ENCODE results near the gene STAG1.

The STAG1 gene

GRCh38 chr3:136595913-136596697 is 156.1 kb downstream of the STAG1 start (continued):
- no peak for TF ChIP-seq ZBTB17 (tag by site-specific recombination; IDR thresholded peaks at IDR 0.05)

DNA sequence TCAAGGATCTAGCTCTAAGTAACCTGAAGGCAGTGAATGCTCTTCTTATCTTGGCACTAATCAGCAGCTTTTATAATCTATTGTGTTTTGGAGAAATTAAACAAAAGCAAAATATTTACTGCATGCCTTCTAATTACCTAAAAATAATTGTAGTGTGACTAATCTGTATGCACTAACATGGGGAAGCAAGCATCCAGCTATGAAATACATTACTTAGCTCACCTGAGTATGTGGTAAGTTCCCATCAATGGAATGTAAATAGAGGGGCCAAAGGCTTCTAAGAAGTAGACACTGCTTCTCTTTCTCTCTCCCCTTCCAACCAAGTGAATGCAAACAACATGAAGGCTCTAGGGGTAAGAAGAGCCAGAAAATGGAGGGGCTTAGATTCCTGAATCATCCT is 165.6 kb downstream of the STAG1 start:
- no peaks in the 10 kb centered on the region for H3K36me3 ChIP-seq (ENCODE audit: control insufficient read depth in 2 of 2, insufficient read depth in 1 of 2, low read length in 2 of 2)
- no peak for TF ChIP-seq GLIS1 (tag by site-specific recombination; IDR thresholded peaks at IDR 0.05)
- no peak for TF ChIP-seq ZNF140 (tag by site-specific recombination; IDR thresholded peaks at IDR 0.05)
- TF ChIP-seq ZBTB7A (tag by site-specific recombination; IDR thresholded peaks at IDR 0.05; ENCODE audit: low read depth) = no peak
- H3K4me3 ChIP-seq (ENCODE audit: low read depth, low read length) = no peak overlapping the region
- H3K9me3 ChIP-seq (ENCODE audit: control insufficient read depth, insufficient read depth, low read depth, low read length) = no peaks in the 10 kb centered on the region
- no peaks in the 10 kb centered on the region for H3K4me1 ChIP-seq (ENCODE audit: control insufficient read depth, insufficient read depth, low read length)
- CTCF ChIA-PET = no interaction called here
- H3K27ac ChIP-seq (ENCODE audit: extremely low read depth, low read depth, low read length) = no peak overlapping the region
- POLR2A ChIA-PET = no interaction called here

- Histone ChIP-seq H3K27ac (ENCODE audit: extremely low read depth, low read depth, low read length) (no peak overlapping the region), H3K4me1 (ENCODE audit: control insufficient read depth, insufficient read depth, low read length) (no peaks in the 10 kb centered on the region), H3K4me3 (ENCODE audit: low read depth, low read length) (no peak overlapping the region), H3K36me3 (ENCODE audit: control insufficient read depth in 2 of 2, insufficient read depth in 1 of 2, low read length in 2 of 2) (no peaks in the 10 kb centered on the region), H3K9me3 (ENCODE audit: control insufficient read depth, insufficient read depth, low read depth, low read length) (no peaks in the 10 kb centered on the region)
- ChIA-PET CTCF (no interaction called here), POLR2A (no interaction called here)
- TF ChIP-seq ZNF146 (tag by site-specific recombination; IDR thresholded peaks at IDR 0.05) (no peak), PRDM1 (tag by site-specific recombination; IDR thresholded peaks at IDR 0.05) (no peak)
Observed at GRCh38 chr3:136584728-136585127, 167.4 kb downstream of the STAG1 start.

- CTCF ChIA-PET = no interaction called here
- Histone ChIP-seq H3K4me3 (ENCODE audit: low read depth, low read length) (no peak overlapping the region), H3K9me3 (ENCODE audit: control insufficient read depth, insufficient read depth, low read depth, low read length) (no peaks in the 10 kb centered on the region), H3K4me1 (ENCODE audit: control insufficient read depth, insufficient read depth, low read length) (no peaks in the 10 kb centered on the region), H3K36me3 (ENCODE audit: control insufficient read depth in 2 of 2, insufficient read depth in 1 of 2, low read length in 2 of 2) (no peaks in the 10 kb centered on the region), H3K27ac (ENCODE audit: extremely low read depth, low read depth, low read length) (no peak overlapping the region)
- TF ChIP-seq GLIS1 (tag by site-specific recombination; IDR thresholded peaks at IDR 0.05) = no peak
- no peak for TF ChIP-seq SCRT2 (tag by site-specific recombination; IDR thresholded peaks at IDR 0.05)
- TF ChIP-seq SCRT1 (tag by site-specific recombination; IDR thresholded peaks at IDR 0.05; ENCODE audit: borderline replicate concordance) = no peak
- TF ChIP-seq FEZF1 (tag by site-specific recombination; IDR thresholded peaks at IDR 0.05) = no peak
- TF ChIP-seq ZNF324 (tag by site-specific recombination; IDR thresholded peaks at IDR 0.05) = no peak
- TF ChIP-seq, protein P1, sequence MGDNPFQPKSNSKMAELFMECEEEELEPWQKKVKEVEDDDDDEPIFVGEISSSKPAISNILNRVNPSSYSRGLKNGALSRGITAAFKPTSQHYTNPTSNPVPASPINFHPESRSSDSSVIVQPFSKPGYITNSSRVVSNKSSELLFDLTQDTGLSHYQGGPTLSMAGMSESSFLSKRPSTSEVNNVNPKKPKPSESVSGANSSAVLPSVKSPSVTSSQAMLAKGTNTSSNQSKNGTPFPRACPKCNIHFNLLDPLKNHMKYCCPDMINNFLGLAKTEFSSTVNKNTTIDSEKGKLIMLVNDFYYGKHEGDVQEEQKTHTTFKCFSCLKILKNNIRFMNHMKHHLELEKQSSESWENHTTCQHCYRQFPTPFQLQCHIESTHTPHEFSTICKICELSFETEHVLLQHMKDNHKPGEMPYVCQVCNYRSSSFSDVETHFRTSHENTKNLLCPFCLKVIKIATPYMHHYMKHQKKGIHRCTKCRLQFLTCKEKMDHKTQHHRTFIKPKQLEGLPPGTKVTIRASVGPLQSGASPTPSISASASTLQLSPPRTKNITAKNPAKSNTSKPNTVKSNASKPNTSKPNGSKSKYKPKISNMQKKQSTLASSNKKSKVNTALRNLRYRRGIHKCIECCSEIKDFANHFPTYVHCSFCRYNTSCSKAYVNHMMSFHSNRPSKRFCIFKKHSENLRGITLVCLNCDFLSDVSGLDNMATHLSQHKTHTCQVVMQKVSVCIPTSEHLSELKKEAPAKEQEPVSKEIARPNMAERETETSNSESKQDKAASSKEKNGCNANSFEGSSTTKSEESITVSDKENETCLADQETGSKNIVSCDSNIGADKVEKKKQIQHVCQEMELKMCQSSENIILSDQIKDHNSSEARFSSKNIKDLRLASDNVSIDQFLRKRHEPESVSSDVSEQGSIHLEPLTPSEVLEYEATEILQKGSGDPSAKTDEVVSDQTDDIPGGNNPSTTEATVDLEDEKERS (tag by site-specific recombination; IDR thresholded peaks at IDR 0.05) = no peak
- no peak for TF ChIP-seq HOXD13 (CRISPR knock-in tag; IDR thresholded peaks at IDR 0.05; ENCODE audit: borderline replicate concordance)
- TF ChIP-seq PRDM1 (tag by site-specific recombination; IDR thresholded peaks at IDR 0.05) = no peak
- no peak for TF ChIP-seq ZNF707 (tag by site-specific recombination; IDR thresholded peaks at IDR 0.05)
- TF ChIP-seq, protein P2, sequence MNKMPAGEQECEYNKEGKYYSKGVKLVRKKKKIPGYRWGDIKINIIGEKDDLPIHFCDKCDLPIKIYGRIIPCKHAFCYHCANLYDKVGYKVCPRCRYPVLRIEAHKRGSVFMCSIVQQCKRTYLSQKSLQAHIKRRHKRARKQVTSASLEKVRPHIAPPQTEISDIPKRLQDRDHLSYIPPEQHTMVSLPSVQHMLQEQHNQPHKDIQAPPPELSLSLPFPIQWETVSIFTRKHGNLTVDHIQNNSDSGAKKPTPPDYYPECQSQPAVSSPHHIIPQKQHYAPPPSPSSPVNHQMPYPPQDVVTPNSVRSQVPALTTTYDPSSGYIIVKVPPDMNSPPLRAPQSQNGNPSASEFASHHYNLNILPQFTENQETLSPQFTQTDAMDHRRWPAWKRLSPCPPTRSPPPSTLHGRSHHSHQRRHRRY (tag by site-specific recombination; IDR thresholded peaks at IDR 0.05) = no peak
- TF ChIP-seq GLI4 (tag by site-specific recombination; IDR thresholded peaks at IDR 0.05) = no peak
- no peak for TF ChIP-seq ZNF132 (tag by site-specific recombination; IDR thresholded peaks at IDR 0.05; ENCODE audit: borderline replicate concordance)
- TF ChIP-seq, protein P3, sequence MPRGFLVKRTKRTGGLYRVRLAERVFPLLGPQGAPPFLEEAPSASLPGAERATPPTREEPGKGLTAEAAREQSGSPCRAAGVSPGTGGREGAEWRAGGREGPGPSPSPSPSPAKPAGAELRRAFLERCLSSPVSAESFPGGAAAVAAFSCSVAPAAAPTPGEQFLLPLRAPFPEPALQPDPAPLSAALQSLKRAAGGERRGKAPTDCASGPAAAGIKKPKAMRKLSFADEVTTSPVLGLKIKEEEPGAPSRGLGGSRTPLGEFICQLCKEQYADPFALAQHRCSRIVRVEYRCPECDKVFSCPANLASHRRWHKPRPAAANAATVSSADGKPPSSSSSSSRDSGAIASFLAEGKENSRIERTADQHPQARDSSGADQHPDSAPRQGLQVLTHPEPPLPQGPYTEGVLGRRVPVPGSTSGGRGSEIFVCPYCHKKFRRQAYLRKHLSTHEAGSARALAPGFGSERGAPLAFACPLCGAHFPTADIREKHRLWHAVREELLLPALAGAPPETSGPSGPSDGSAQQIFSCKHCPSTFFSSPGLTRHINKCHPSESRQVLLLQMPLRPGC (tag by site-specific recombination; IDR thresholded peaks at IDR 0.05) = no peak
- TF ChIP-seq ZNF629 (tag by site-specific recombination; IDR thresholded peaks at IDR 0.05) = no peak
- POLR2A ChIA-PET = no interaction called here
Observed at GRCh38 chr3:136583823-136584222, 168.4 kb downstream of the STAG1 start.
